Measurements from ENCODE around the gene UNC5CL. TPM values are rescaled to one million over a fixed set of nuclear protein-coding genes. Genes with fewer than 3 reads are reported as not detected.
"Not testable (repeated sequence)": the region's sequence is repeated elsewhere in the genome, so short reads cannot be mapped to it uniquely, and the experiment has no call there.

The UNC5CL gene
- total and polyA plus RNA-seq, 2 donors (not counting 1 experiment from before 2014, with no cell fraction given) = 4.5 to 4.7 TPM

DNA sequence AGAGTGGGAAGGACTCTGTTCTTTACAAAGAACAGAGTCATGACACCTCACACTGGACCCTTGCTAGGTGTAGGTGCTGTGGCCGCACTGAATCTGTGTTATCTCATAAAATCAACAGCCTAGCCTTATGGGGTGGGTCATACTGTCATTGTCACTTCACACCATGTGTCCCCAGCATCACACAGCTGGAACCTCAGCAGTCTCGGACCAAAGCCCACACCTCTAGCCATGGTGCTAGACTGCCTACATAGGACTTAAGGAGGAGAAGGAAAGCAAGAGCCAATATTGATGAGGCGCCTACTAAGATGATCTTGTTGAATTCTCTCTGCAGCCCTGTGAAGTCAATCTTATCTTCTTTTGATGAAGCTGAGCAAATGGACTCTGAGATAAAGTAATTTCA lies 31.0 kb downstream of the UNC5CL start:
- H3K9ac ChIP-seq (ENCODE audit: low read length) = no peak overlapping the region
- intact Hi-C loops (cut with micrococcal nuclease) = no loop called here

DNA sequence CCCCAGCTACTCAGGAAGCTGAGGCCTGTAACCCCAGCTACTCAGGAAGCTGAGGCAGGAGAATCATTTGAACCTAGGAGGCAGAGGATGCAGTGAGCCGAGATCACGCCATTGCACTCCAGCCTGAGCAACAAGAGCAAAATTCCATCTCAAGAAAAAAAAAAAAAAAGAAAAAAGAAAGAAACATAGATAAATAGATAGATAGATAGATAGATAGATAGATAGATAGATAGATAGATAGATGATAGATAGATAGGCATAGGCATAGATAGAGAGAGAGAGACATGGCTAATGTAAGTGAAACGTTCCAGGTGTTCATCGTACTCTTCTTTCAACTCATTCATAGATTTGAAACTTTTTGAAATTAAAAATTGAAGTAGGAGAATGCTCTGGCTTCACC lies 32.0 kb downstream of the UNC5CL start:
- H3K4me3 ChIP-seq (ENCODE audit: control extremely low read depth in 1 of 5, extremely low read depth in 1 of 5, insufficient read depth in 1 of 5, low read depth in 2 of 5, low read length in 4 of 5); H3K4me3 Mint-ChIP-seq; H3K79me2 ChIP-seq (ENCODE audit: control insufficient read depth, insufficient read depth, low read length); POLR2A ChIA-PET; H3K9me3 Mint-ChIP-seq (ENCODE audit: insufficient read depth); ATAC-seq (ENCODE audit: low read depth); H3K27ac Mint-ChIP-seq; H3K9ac ChIP-seq (ENCODE audit: low read length); H4K20me1 ChIP-seq (ENCODE audit: control insufficient read depth, insufficient read depth, low read length, poor library complexity, severe bottlenecking); H3K36me3 ChIP-seq (replicated peaks in 1 of 2; ENCODE audit: control extremely low read depth in 1 of 2, control insufficient read depth in 1 of 2, extremely low read depth in 1 of 2, insufficient read depth in 2 of 2, low read length in 1 of 2); H3K9me3 ChIP-seq (ENCODE audit: control extremely low read depth in 1 of 3, control insufficient read depth in 2 of 3, insufficient read depth in 1 of 3, low read length in 2 of 3); H3K4me1 Mint-ChIP-seq; H3K4me1 ChIP-seq (ENCODE audit: control insufficient read depth in 2 of 2, insufficient read depth in 2 of 2, low read length in 2 of 2); H2AFZ ChIP-seq (ENCODE audit: insufficient read depth, low read depth, low read length, poor library complexity, severe bottlenecking); H3K4me2 ChIP-seq (replicated peaks; ENCODE audit: low read depth, low read length, poor library complexity, severe bottlenecking); DNase-seq; H3K27ac ChIP-seq (ENCODE audit: low read length in 2 of 2): not testable (repeated sequence)
- H3K27me3 ChIP-seq (replicated peaks in 1 of 4; ENCODE audit: control extremely low read depth in 1 of 4, control insufficient read depth in 3 of 4, insufficient read depth in 4 of 4, low read length in 3 of 4) = peaks cover 0 to 20% (median 8%) of the 10 kb centered on the region in 4 experiments
- intact Hi-C loops (cut with micrococcal nuclease) = loop anchor here (1.0 kb wide), 2 partner anchors 21 to 64 kb away; no protein-coding TSS in a partner anchor
- WGBS (ENCODE audit: insufficient coverage) = no CpG with 5 or more reads among the region's 4 CpGs
- CTCF ChIA-PET = interaction anchor here (0.7 kb wide), 1 partner anchor 192 kb away, joined by 3 read pairs; no protein-coding TSS in a partner anchor
- peaks cover 29% of the 10 kb centered on the region for H3K27me3 Mint-ChIP-seq

More for the DNA sequence above, 31.0 kb downstream of the UNC5CL start:
- Mint-ChIP-seq H3K27me3 (peaks cover 22% of the 10 kb centered on the region), H3K27ac (no peak overlapping the region), H3K4me1 (no peaks in the 10 kb centered on the region), H3K4me3 (no peak overlapping the region), H3K9me3 (ENCODE audit: insufficient read depth) (no peaks in the 10 kb centered on the region)
- H3K27me3 ChIP-seq (replicated peaks in 1 of 4; ENCODE audit: control extremely low read depth in 1 of 4, control insufficient read depth in 3 of 4, insufficient read depth in 4 of 4, low read length in 3 of 4) = peaks cover 0 to 15% (median 8%) of the 10 kb centered on the region in 4 experiments
- no peaks in the 10 kb centered on the region for H3K4me1 ChIP-seq (ENCODE audit: control insufficient read depth in 2 of 2, insufficient read depth in 2 of 2, low read length in 2 of 2)
- no peaks in the 10 kb centered on the region for H3K9me3 ChIP-seq (ENCODE audit: control extremely low read depth in 1 of 3, control insufficient read depth in 2 of 3, insufficient read depth in 1 of 3, low read length in 2 of 3)
- ATAC-seq (ENCODE audit: low read depth) = no peak
- no peaks in the 10 kb centered on the region for H3K79me2 ChIP-seq (ENCODE audit: control insufficient read depth, insufficient read depth, low read length)
- H3K4me2 ChIP-seq (replicated peaks; ENCODE audit: low read depth, low read length, poor library complexity, severe bottlenecking) = no peak overlapping the region
- no peak overlapping the region for H3K27ac ChIP-seq (ENCODE audit: low read length in 2 of 2)
- TF ChIP-seq, protein P1, sequence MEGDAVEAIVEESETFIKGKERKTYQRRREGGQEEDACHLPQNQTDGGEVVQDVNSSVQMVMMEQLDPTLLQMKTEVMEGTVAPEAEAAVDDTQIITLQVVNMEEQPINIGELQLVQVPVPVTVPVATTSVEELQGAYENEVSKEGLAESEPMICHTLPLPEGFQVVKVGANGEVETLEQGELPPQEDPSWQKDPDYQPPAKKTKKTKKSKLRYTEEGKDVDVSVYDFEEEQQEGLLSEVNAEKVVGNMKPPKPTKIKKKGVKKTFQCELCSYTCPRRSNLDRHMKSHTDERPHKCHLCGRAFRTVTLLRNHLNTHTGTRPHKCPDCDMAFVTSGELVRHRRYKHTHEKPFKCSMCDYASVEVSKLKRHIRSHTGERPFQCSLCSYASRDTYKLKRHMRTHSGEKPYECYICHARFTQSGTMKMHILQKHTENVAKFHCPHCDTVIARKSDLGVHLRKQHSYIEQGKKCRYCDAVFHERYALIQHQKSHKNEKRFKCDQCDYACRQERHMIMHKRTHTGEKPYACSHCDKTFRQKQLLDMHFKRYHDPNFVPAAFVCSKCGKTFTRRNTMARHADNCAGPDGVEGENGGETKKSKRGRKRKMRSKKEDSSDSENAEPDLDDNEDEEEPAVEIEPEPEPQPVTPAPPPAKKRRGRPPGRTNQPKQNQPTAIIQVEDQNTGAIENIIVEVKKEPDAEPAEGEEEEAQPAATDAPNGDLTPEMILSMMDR (IDR thresholded peaks at IDR 0.05) = no peak
- TF ChIP-seq EZH2 (IDR thresholded peaks at IDR 0.05; ENCODE audit: borderline replicate concordance, insufficient read depth, low read depth, low read length, poor library complexity, severe bottlenecking) = no peak
- ChIA-PET POLR2A (no interaction called here), CTCF (interaction anchor here (0.6 to 4.6 kb wide), 8 partner anchors 8 to 673 kb away, joined by 3 to 35 read pairs (median 4); no protein-coding TSS in a partner anchor)
- no peaks in the 10 kb centered on the region for H3K36me3 ChIP-seq (replicated peaks in 1 of 2; ENCODE audit: control extremely low read depth in 1 of 2, control insufficient read depth in 1 of 2, extremely low read depth in 1 of 2, insufficient read depth in 2 of 2, low read length in 1 of 2)
- no peak for DNase-seq
- WGBS (ENCODE audit: insufficient coverage) = no CpG with 5 or more reads among the region's 3 CpGs
- no peak overlapping the region for H3K4me3 ChIP-seq (ENCODE audit: control extremely low read depth in 1 of 5, extremely low read depth in 1 of 5, insufficient read depth in 1 of 5, low read depth in 2 of 5, low read length in 4 of 5)
- H4K20me1 ChIP-seq (ENCODE audit: control insufficient read depth, insufficient read depth, low read length, poor library complexity, severe bottlenecking) = no peaks in the 10 kb centered on the region
- no peak overlapping the region for H2AFZ ChIP-seq (ENCODE audit: insufficient read depth, low read depth, low read length, poor library complexity, severe bottlenecking)
